Measurements from ENCODE around the gene TMEM82. TPM values are rescaled to one million over a fixed set of nuclear protein-coding genes. Genes with fewer than 3 reads are reported as not detected.

Gene TMEM82
- total RNA-seq, 1 donor from 2014 or later: not detected

DNA sequence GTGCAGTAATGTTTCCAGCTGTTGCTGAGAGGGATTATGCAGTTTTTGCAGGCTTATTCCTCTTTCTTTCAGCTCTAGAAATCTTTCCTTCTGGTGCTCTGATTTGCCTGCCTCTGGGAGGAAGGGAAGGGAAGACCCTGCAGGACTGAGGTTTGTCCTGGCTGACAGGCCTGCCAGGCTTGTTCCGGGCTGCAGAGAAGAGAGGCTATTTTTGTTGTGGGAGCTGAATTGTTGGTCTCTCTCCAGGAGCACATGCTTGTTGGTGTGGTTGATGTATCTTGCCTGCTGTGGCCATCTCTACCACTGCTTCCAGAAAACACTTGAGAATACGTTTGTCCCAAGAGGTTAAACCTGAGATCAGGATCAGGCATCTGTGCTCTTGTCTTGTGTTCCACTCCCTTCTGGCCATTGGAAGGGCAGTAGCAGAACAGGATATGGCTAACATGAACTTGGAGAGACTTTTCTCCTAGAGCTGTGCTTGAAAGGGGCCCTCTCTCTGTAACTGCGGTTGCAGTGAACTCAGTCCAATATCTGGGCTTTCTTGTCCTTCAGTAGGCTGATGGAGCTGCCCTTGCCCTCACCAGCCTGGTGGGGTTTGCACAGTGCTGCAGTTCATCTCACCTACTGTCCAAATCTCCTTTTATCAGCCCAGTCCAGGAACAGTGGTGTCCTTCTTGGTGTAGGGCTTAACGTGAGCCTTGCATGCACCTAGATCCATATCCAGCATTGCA, 27.7 kb upstream of the TMEM82 start:
- H3K4me3 ChIP-seq: peak overlapping the region; percentile 9

DNA sequence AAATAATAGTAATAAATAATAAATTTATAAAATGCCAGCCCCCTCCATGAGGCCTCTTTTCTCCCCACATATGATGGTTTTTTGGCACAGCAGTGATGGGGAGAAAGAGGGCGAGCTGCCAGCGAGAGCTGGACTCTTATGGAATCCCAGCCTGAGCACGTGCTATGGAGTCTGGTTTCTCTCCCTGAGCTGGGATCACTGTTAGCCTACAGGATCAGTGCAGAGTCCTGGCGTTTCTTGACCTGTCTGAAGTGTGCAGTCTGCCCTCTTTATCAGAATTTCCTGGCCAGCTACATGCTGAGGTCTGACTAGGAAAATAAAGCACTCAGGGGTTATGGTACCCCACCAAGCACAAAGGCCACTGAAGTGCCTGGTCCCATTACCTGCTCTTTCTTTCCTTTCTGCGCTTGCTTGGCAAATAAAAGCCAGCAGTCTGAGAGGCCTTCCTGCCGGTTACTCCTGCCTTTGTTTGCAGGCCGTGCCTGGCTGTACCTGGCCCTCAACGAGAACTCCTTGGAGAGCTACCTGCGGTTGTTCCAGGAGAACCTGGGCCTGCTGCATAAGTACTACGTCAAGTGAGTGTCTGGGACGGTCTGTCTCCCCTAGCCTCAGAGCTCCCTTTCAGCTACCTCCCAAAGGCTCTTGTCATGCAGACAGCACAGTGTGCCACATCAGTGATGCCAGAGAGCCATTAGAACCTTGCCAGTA, 24.7 kb upstream of the TMEM82 start:
- no peaks in the 10 kb centered on the region for H3K9me3 ChIP-seq (replicated peaks)
- peak overlapping the region; percentile 87 for H3K27ac ChIP-seq (replicated peaks)
- H3K36me3 ChIP-seq: peaks cover 66% of the 10 kb centered on the region
- H3K4me1 ChIP-seq: peaks cover 92% of the 10 kb centered on the region
- TF ChIP-seq, protein P1, sequence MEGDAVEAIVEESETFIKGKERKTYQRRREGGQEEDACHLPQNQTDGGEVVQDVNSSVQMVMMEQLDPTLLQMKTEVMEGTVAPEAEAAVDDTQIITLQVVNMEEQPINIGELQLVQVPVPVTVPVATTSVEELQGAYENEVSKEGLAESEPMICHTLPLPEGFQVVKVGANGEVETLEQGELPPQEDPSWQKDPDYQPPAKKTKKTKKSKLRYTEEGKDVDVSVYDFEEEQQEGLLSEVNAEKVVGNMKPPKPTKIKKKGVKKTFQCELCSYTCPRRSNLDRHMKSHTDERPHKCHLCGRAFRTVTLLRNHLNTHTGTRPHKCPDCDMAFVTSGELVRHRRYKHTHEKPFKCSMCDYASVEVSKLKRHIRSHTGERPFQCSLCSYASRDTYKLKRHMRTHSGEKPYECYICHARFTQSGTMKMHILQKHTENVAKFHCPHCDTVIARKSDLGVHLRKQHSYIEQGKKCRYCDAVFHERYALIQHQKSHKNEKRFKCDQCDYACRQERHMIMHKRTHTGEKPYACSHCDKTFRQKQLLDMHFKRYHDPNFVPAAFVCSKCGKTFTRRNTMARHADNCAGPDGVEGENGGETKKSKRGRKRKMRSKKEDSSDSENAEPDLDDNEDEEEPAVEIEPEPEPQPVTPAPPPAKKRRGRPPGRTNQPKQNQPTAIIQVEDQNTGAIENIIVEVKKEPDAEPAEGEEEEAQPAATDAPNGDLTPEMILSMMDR (IDR thresholded peaks at IDR 0.05; ENCODE audit: borderline replicate concordance): no peak
- no peak for DNase-seq
- H3K27me3 ChIP-seq (ENCODE audit: low read depth): no peaks in the 10 kb centered on the region
- H3K4me3 ChIP-seq: no peak overlapping the region
- intact Hi-C loops (cut with micrococcal nuclease): no loop called here

More for the DNA sequence above, 27.7 kb upstream of the TMEM82 start:
- H3K27ac ChIP-seq (replicated peaks): peak overlapping the region; percentile 87
- no peak for DNase-seq
- no peaks in the 10 kb centered on the region for H3K27me3 ChIP-seq (ENCODE audit: low read depth)
- intact Hi-C loops (cut with micrococcal nuclease): no loop called here
- TF ChIP-seq, protein P1 (IDR thresholded peaks at IDR 0.05; ENCODE audit: borderline replicate concordance): no peak
- H3K9me3 ChIP-seq (replicated peaks): no peaks in the 10 kb centered on the region
- H3K36me3 ChIP-seq: peaks cover 36% of the 10 kb centered on the region
- peaks cover 100% of the 10 kb centered on the region for H3K4me1 ChIP-seq

DNA sequence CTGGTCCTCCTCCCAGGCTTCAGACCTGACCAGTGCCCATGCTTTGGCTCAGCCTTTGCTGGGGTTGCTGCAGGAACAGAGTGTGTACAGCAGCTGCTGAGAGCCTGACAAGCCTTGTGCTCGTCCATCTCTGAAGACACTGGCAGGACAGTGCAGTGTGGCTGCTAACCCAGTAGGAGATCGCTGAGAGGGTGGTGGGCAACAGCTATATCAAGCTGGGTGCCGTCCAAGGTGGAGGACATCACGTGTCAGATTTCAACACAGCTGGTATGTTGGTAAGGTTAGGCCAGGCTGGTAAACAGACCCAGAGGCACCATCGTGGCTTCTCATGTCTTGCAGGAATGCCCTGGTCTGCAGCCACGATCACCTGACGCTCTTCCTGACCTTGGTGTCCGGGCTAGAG, 24.1 kb upstream of the TMEM82 start:
- DNase-seq: no peak
- Histone ChIP-seq H3K36me3 (peaks cover 72% of the 10 kb centered on the region), H3K4me3 (no peak overlapping the region), H3K9me3 (replicated peaks) (no peaks in the 10 kb centered on the region), H3K27me3 (ENCODE audit: low read depth) (no peaks in the 10 kb centered on the region), H3K4me1 (peaks cover 86% of the 10 kb centered on the region), H3K27ac (replicated peaks) (peak overlapping the region; percentile 87)
- intact Hi-C loops (cut with micrococcal nuclease): no loop called here
- TF ChIP-seq, protein P1 (IDR thresholded peaks at IDR 0.05; ENCODE audit: borderline replicate concordance): no peak

DNA sequence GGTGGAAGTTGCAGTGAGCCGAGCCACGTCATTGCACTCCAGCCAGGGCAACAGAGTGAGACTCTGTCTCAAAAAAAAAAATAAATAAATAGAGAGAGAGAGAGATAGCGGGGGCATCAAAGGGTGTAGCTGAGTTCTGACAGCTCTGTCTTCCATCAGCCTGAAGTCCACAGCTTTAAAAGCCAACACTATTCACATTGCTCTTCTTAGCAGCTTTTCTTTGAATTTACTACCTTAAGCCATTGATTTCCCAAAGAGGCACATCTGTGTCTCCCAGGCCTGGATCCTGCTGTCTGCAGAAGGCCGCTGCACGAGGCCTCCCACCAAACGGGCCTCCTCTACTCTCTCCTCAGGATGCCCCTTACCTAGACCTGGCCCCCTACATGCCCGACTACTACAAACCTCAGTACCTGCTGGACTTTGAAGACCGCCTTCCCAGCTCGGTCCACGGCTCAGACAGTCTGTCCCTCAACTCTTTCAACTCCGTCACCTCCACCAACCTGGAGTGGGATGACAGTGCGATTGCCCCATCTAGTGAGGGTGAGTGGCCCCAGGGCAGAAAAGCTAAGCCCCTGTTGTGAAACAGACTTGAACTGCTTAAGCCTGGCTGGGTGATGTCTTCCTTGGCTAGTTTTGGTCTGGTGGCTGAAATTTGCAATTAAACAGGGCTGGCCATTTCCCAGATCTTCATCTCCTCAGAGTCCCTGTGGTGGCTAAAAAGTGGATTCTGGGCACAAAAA, 22.7 kb upstream of the TMEM82 start:
- Histone ChIP-seq H3K27ac (replicated peaks) (peak overlapping the region; percentile 87), H3K4me3 (no peak overlapping the region), H3K9me3 (replicated peaks) (no peaks in the 10 kb centered on the region), H3K36me3 (peaks cover 81% of the 10 kb centered on the region), H3K27me3 (ENCODE audit: low read depth) (no peaks in the 10 kb centered on the region), H3K4me1 (peaks cover 73% of the 10 kb centered on the region)
- no peak for DNase-seq
- TF ChIP-seq, protein P1 (IDR thresholded peaks at IDR 0.05; ENCODE audit: borderline replicate concordance): no peak
- intact Hi-C loops (cut with micrococcal nuclease): no loop called here

DNA sequence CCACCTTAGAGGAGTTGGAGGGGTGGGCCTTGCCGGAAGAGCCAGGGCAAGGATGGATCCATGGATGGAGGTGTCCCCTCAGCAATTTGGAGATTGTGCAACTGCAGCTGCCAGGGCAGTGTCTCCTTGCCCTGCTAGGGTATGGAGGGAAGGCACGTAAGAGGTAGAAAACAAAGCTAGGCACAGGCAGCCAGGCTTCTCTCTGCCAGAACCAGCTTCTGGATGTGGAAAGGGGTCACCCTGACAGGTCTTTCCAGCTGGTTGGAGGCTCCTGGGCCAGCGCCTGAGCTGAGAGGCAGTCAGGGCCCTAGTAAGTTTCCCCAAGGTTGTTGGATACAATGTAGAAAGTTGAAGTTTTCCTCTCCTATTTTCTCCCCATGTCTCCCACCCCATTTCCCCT, 21.4 kb upstream of the TMEM82 start:
- H3K4me1 ChIP-seq: peaks cover 60% of the 10 kb centered on the region
- no peak overlapping the region for H3K4me3 ChIP-seq
- H3K27ac ChIP-seq (replicated peaks): peak overlapping the region; percentile 87
- H3K27me3 ChIP-seq (ENCODE audit: low read depth): no peaks in the 10 kb centered on the region
- peaks cover 90% of the 10 kb centered on the region for H3K36me3 ChIP-seq
- DNase-seq: no peak
- H3K9me3 ChIP-seq (replicated peaks): no peaks in the 10 kb centered on the region
- intact Hi-C loops (cut with micrococcal nuclease): no loop called here
- TF ChIP-seq, protein P1 (IDR thresholded peaks at IDR 0.05; ENCODE audit: borderline replicate concordance): no peak
